Limb (tissue), 2 donors: ENCODE data around the gene SRGAP3.
A peak's percentile ranks its signal among the peaks of the same experiment; 100 is the strongest.

ENCODE experiments used
- DNase-seq, 2 donors: peaks; one replicate each; pipeline ENCODE4 v3.0.0-alpha.2; 2016; ENCODE audit errors: extremely low spot score in 2 of 2

The SRGAP3 gene

GRCh38 chr3:8974458-8974857 is 275.0 kb downstream of the SRGAP3 start:
- no peak for DNase-seq

DNA sequence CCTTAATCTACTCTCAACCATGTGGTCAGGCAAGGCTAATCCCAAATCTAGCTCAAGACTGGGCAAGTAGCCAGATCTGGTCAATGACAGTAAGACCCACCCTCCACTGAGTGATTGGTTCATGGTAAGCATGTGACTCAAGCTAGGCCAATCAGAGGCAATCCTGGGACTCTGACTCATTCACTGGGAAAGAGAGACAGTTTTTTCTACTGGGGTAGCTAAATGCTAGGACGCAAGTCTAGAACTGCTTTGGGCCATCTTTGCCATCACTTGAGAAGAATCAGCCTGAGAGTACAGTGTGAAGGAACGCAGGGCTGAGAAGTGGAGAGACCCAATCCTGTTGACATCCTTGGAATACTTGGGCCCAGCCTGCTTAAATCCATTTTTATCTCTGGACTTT is 276.8 kb downstream of the SRGAP3 start:
- DNase-seq, result peak in 1 of 2 donors; percentile 20

- DNase-seq, result peak; percentile 78 to 82
These were observed 278.4 kb downstream of the SRGAP3 start for GRCh38 chr3:8970971-8971589.

DNA sequence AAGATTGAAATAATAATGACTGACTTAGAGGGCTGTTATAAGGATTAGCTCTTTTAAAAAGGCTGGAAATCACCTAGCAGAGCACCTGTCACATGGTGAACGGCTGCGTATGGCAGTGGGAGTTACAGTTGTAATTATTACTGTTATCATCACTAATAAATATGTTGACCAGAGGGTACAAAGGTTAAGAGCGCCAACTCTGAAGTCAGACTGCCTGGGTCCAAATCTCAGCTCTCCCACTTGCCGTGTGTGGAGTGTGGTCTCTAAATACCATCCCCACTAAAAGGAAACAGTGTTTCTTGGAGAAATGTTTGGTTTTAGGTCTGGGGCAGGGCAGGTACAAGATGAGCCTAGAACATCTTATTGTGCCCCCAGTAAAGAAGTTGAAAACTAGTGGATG is 280.2 kb downstream of the SRGAP3 start:
- DNase-seq, result no peak

DNA sequence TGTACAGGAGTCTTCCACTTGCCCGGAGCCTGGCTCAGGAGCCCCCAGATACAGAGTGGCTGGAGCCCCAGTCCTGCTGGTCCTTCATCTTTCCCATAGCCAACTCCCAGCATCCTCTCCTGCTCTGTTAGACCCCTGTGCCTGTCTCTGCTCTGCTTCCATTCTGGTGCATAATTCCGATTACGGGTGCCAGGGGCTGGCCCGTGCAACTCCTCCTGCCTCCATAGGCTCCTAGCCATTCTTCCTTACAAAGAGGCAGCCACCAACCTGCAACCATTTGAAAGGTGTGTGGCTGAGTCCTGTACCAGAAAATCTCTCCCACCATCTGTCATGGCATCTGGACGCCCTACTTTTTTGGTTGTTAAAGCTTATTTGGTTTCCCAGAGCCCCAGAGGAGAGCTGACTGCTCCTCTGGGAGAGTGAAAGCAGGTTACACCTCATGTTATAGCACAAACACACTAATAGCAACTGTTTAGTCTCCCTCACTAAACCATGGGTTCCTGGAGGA is 281.0 kb downstream of the SRGAP3 start:
- peak in 1 of 2 donors; percentile 17 for DNase-seq

GRCh38 chr3:8967553-8967952 is 281.9 kb downstream of the SRGAP3 start:
- no peak for DNase-seq

- DNase-seq, result no peak
These were observed 282.6 kb downstream of the SRGAP3 start for GRCh38 chr3:8966820-8967348.

DNA sequence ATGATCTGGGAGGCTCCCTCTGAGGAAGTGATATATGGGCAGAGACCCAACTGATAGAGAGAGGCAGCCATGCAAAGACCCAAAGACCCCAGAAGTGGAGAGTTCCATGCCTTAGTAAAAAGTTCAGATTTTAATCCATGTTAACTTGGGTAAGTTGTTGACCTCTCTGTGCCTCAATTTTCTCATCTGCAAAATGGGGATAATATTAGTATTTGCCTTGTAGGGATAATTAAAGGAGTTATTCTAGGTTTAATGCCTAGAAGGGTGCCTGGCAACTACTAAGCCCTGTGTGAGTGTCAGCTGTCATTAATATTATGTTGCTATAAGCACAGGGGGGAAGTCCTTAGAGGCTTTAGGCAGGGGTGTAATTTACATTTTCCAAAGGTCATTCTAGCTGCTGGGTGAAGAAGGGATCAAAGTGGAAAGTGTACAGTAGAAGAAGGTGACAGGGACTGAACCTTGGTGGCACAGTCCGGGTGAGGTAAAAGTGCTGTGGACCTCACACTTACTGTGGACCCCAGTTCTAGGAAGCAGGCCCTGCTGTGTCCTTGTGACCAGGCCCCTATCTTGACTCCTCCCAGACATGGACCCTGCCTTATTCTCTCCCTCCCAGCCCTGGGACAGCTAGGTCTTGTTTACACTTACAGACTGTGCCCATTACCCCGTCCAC is 283.2 kb downstream of the SRGAP3 start:
- no peak for DNase-seq

DNA sequence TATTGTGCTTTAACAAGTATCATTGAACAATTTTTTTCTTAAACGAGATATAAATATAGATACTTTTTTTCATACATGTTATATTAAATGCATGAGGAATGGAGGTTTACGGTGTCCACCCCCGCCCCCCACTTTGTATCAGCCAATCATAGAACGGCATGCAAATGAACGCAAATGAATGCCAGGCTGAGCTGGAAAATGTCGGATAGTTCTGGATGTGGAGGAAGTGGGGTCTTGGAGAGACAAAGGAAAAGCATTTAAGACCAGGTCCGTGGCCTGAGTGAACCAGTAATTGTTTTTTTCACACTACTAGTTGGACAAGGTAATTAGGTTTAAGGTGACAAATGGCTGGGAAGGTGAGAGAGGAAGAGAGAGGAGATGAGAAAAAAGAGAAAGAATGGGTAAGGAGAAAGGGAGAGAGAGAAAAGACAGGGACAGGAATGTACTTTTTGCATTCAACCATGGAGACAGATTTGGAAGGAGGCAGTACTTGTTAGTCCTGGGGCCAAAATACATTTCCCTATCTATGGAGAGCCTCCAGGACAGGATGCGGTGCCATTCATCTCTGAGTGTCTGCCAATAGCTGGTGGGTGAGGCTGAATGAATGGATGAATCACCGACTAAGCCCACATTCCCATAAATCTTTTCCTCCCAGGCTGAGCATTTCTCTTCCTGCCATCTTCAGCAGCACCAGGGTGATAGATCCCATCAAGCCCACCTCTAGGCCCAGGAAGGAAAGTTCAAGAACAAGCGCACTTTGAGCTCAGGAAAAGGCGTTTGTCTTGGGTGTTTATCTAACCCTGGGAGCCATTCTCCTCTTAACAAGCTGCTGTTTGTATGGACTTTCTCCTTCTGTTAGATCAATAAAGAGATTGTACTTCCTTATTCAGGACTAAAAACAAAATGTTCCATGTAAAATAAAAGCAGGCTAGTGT is 284.7 kb downstream of the SRGAP3 start:
- DNase-seq, result no peak

- DNase-seq, result peak; percentile 96
These were observed 286.2 kb downstream of the SRGAP3 start, which contains the start of gene RAD18 for GRCh38 chr3:8963137-8963853. TSS of gene RAD18 (minus strand) at chr3:8963472. CDS start at chr3:8963385, 87 bp downstream.

- no peak for DNase-seq
These were observed 287.1 kb downstream of the SRGAP3 start for GRCh38 chr3:8962226-8962861.

DNA sequence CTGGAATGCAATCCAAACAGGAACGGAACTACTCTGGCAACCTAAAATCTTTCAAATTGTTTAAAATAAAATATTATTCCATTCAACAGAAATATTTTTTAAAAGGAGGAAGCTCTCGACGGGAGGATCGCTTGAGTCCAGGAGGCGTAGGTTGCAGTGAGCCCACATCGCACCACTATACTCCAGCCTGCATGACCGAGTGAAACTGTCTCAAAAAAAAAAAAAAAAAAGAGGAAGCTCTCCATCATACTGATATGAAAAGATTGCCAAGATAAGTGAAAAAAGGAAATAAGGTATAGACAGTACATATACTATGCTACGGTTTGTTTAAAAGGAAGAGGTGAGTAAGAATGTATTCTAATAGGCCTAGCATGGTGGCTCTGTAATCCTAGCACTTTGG is 289.8 kb downstream of the SRGAP3 start:
- DNase-seq, result no peak

- DNase-seq, result no peak
These were observed 294.3 kb downstream of the SRGAP3 start for GRCh38 chr3:8954938-8955763.

DNA sequence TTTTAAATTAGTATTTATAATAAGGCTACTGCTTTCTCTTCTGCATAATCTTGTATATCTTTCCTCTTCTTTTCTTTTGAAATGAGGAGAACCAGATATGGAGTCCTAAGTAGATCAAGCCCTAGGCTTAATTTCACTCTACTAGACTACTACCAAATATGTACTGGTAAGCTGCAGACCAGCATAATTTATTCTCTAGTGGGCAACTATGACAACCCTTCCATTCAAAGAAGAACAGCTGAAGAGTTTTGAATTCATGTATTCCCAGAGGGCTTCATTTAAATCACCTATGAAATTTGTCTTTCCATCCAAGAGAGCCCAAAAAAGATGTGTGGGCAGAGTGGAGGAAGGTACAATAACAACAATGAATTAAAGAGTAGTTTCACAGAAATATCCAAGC is 296.1 kb downstream of the SRGAP3 start:
- DNase-seq, result no peak

- no peak for DNase-seq
These were observed 297.3 kb downstream of the SRGAP3 start for GRCh38 chr3:8952130-8952529.

GRCh38 chr3:8945890-8946600 is 303.4 kb downstream of the SRGAP3 start:
- no peak for DNase-seq

DNA sequence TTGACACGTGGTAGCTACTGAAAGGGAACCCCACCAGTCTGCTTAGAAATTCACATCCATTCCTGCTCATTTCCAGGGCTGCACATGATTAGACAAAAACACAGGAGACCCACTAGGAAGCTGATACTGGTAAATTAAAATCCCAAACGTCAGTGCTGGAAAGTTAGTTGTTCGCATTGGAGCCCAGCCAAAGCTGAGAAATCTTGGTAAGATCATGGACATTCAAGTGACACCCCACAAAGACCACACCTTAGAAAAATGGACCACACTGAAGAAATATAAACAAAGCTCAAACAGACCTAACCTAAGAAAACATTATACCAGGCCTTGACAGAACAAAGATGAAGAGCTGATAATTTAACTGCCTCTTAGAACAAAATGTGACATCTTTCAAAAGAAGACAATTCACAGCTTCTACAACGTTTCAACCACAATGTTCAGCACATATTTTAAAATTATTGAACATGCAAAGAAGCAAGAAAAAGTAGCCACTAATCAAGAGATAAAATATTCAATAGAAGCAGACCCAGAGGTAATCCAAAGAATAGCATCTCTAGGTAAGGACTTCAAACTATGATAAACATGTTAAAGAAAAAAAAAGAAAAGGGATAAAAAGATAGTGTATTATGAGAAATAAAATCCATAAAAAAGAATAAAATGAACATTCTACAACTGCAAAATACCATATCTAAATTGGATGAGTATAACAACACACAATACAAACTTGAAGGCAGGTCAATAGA is 306.5 kb downstream of the SRGAP3 start:
- no peak for DNase-seq

DNA sequence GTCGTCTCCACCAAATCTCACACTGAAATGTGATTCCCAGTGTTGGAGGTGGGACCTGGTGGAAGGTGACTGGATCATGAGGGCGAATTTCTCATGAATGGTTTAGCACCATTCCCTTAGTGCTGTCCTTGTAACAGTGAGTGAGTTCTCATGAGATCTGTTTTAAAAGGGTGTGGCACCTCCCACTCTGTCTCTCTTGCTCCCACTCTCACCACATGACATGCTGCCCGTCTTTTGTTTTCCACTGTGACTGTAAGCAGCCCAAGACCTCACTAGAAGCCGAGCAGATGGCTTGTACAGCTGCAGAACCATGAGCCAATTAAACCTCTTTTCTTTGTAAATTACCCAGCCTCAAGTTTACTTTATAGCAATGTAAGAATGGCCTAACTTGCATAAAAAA is 307.3 kb downstream of the SRGAP3 start:
- no peak for DNase-seq
